Keratinocyte (primary cell): Measurements from ENCODE around the gene YIPF2.

ENCODE experiments used
- EZH2 ChIP-seq: IDR thresholded peaks from one replicate; pipeline ENCODE4 v1.6.1; 2012; ENCODE audit warnings: inconsistent platforms, mild to moderate bottlenecking, low read length, moderate library complexity
- TF ChIP-seq, protein P1 (sequence below), 3 experiments: IDR thresholded peaks in 1 of 3; conservative IDR thresholded peaks in 1 of 3; optimal IDR thresholded peaks in 1 of 3; 2 replicates in 2 of 3; 3 replicates in 1 of 3; pipeline versions ENCODE3 to v1.5.1; 2011; ENCODE audit warnings: low read length in 3 of 3, mild to moderate bottlenecking in 3 of 3, moderate library complexity in 2 of 3, control low read depth in 1 of 3, inconsistent platforms in 1 of 3; ENCODE audit not compliant: insufficient read depth in 2 of 3; ENCODE audit errors: extremely low read depth in 1 of 3

DNA sequence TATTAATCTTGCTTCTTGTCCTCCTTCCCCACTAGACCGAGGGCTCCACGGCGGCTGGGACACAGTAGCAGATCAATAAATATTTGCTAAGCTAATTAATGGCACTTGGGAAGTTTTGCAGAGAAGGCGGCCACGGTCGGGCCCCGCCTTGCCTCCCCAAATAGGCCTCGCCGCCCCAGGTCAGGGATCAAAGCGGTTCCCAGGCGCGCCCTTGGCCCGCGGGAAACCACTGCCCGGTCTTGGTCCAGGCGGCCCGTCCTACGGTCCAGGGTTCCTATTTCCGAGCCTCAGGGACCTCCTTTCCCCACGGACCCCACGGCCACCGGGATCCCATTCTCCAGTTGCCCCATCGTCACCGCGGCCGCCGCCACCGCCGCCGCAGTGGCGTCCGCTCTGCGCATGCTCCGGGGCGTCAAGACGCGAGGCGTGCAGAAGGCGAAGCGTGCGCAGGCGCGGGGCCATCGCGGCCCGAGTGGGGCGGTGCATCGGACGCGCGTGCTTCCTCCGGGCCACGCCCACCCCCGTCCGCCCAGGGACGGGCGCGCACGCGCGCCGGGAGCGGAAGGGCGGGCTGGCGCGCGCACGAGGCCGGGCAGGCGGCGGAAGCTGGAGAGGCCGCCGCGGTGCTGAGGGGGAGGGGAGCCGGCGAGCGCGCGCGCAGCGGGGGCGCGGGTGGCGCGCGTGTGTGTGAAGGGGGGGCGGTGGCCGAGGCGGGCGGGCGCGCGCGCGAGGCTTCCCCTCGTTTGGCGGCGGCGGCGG is 32.1 kb upstream of the YIPF2 start, which contains the start of gene SMARCA4:
- TF ChIP-seq, protein P1, sequence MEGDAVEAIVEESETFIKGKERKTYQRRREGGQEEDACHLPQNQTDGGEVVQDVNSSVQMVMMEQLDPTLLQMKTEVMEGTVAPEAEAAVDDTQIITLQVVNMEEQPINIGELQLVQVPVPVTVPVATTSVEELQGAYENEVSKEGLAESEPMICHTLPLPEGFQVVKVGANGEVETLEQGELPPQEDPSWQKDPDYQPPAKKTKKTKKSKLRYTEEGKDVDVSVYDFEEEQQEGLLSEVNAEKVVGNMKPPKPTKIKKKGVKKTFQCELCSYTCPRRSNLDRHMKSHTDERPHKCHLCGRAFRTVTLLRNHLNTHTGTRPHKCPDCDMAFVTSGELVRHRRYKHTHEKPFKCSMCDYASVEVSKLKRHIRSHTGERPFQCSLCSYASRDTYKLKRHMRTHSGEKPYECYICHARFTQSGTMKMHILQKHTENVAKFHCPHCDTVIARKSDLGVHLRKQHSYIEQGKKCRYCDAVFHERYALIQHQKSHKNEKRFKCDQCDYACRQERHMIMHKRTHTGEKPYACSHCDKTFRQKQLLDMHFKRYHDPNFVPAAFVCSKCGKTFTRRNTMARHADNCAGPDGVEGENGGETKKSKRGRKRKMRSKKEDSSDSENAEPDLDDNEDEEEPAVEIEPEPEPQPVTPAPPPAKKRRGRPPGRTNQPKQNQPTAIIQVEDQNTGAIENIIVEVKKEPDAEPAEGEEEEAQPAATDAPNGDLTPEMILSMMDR (optimal IDR thresholded peaks at IDR 0.05 in 1 of 3, IDR thresholded peaks at IDR 0.05 in 1 of 3, conservative IDR thresholded peaks at IDR 0.05 in 1 of 3; ENCODE audit: extremely low read depth in 1 of 3, insufficient read depth in 2 of 3, low read length in 3 of 3): no peak
- TF ChIP-seq EZH2: no peak
